OCI-LY7 (cell line): ENCODE measurements around the gene ADM2. TPM values are rescaled to one million over a fixed set of nuclear protein-coding genes. Genes with fewer than 3 reads are reported as not detected.

Experiments
- BruUV-seq: library from RNA; stranded (reverse); fragments of 400-500 nt; replicated peaks from 2 replicates; lab custom pipeline; 2021; lab: Mats Ljungman, UMichigan
- CTCF ChIA-PET: fragments of 300-600 bp; sonication (Branson Sonifier 250); formaldehyde crosslinking; loops from one replicate; lab custom pipeline; 2022; ENCODE audit warnings: antibody characterized with exemption; ENCODE audit not compliant: unreplicated experiment; lab: Charles Lee
- POLR2A ChIA-PET: fragments of 300-600 bp; sonication (Branson Sonifier 250); formaldehyde crosslinking; loops from one replicate; lab custom pipeline; 2022; ENCODE audit warnings: antibody characterized with exemption; lab: Charles Lee
- DNase-seq: peaks from one replicate; pipeline ENCODE4 v3.0.0-alpha.2; 2015; ENCODE audit warnings: low spot score
- H2AFZ ChIP-seq: fragments of 200-600 bp; sonication (generic), shearing (Covaris generic); 2 replicates; pipeline ENCODE4 v1.6.1; 2014; ENCODE audit warnings: mild to moderate bottlenecking, antibody characterized with exemption, low read length, moderate library complexity
- H3K27ac ChIP-seq: fragments of 200-600 bp; sonication (generic); 2 replicates; pipeline ENCODE4 v1.5.1; 2014; ENCODE audit warnings: mixed run types, low read depth, mild to moderate bottlenecking, moderate library complexity, low read length, inconsistent platforms; ENCODE audit not compliant: poor library complexity, severe bottlenecking
- H3K36me3 ChIP-seq: fragments of 200-600 bp; sonication (generic); 2 replicates; pipeline ENCODE4 v1.6.1; 2014; ENCODE audit warnings: mild to moderate bottlenecking, antibody characterized with exemption, low read length, moderate library complexity, mixed read lengths; ENCODE audit not compliant: insufficient read depth
- H3K4me1 ChIP-seq: fragments of 200-600 bp; sonication (generic); 2 replicates; pipeline ENCODE4 v1.5.1; 2014; ENCODE audit warnings: mild to moderate bottlenecking, low read length; ENCODE audit not compliant: insufficient read depth, poor library complexity, severe bottlenecking
- H3K4me2 ChIP-seq: fragments of 200-600 bp; sonication (generic); 2 replicates; pipeline ENCODE4 v1.6.1; 2014; ENCODE audit warnings: mild to moderate bottlenecking, low read length
- H3K4me3 ChIP-seq: fragments of 200-600 bp; sonication (generic); 2 replicates; pipeline ENCODE4 v1.5.1; 2014; ENCODE audit warnings: mild to moderate bottlenecking, low read depth, low read length; ENCODE audit not compliant: poor library complexity, severe bottlenecking
- H3K79me2 ChIP-seq: fragments of 200-600 bp; sonication (generic); 2 replicates; pipeline ENCODE4 v1.6.1; 2016; ENCODE audit warnings: low read depth, mild to moderate bottlenecking, low read length, moderate library complexity, mixed read lengths; ENCODE audit not compliant: insufficient read depth
- H3K9me2 ChIP-seq: fragments of 200-600 bp; sonication (generic); 2 replicates; pipeline ENCODE4 v1.6.1; 2016; ENCODE audit warnings: mild to moderate bottlenecking, low read length, mixed read lengths; ENCODE audit not compliant: insufficient read depth
- H3K9me3 ChIP-seq: fragments of 200-600 bp; sonication (generic); 2 replicates; pipeline ENCODE4 v1.6.1; 2014; ENCODE audit warnings: mild to moderate bottlenecking, mixed run types, low read length, mixed read lengths
- H4K20me1 ChIP-seq: fragments of 200-600 bp; sonication (generic); 2 replicates; pipeline ENCODE4 v1.6.1; 2014; ENCODE audit warnings: mild to moderate bottlenecking, antibody characterized with exemption, low read length, moderate library complexity, mixed read lengths; ENCODE audit not compliant: insufficient read depth
- EZH2phosphoT487 ChIP-seq: fragments of 200-600 bp; sonication (generic); IDR thresholded peaks from 2 replicates; pipeline ENCODE4 v1.6.1; 2018; ENCODE audit warnings: low read depth, borderline replicate concordance, mild to moderate bottlenecking, mixed run types, antibody characterized with exemption, low read length, moderate library complexity, mixed read lengths
- intact Hi-C: fragments of 100-400 bp; cut with micrococcal nuclease; formaldehyde crosslinking; loops from one replicate; pipeline ENCODE4 v1.10.0; 2022; ENCODE audit not compliant: unreplicated experiment
- total RNA-seq, 2 experiments: library from RNA; depleted of rRNA in 1 of 2; stranded (reverse); fragments of >200 nt in 1 of 2; shearing (Covaris generic) in 1 of 2; gene quantifications; 2 replicates each; pipeline ENCODE4 v1.2.3, GENCODE V29; 2014 to 2022
- TF ChIP-seq, protein P1 (sequence below): fragments of 200-600 bp; sonication (generic); conservative IDR thresholded peaks from 2 replicates; pipeline ENCODE4 v1.5.1; 2014; ENCODE audit warnings: mild to moderate bottlenecking, antibody characterized with exemption, low read length, moderate library complexity, mixed read lengths

ADM2 gene
- total RNA-seq, 2 experiments from 2014 or later = 4.3 to 7.9 TPM

DNA sequence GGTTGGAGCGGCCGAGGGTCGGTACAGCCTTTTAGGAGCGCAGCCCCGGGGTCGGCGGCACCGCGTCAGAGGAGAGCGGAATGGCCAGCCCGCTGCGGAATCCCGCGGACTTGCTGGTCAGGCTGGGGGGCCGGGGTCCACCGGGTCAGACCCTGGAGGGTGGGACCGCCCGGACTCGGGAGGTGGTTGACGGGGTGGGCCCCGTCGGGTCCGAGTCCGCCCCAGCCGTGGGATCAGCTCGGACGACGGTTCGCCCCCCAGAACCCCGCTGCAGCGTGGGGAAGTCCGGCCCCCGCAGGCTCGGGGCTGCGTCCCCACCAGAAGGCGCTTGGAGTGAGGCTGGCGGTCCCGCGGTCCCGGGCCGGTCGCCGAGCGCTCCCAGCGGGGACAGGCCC lies 301 bp upstream of the ADM2 start:
- Histone ChIP-seq H3K27ac (no peak overlapping the region), H3K9me2 (no peaks in the 10 kb centered on the region), H3K4me2 (peak overlapping the region; percentile 69; the same call in 1 of the 2 replicates), H3K4me1 (peaks cover 10% of the 10 kb centered on the region), H3K9me3 (no peaks in the 10 kb centered on the region), H3K4me3 (peak overlapping the region; percentile 68), H3K36me3 (no peaks in the 10 kb centered on the region), H2AFZ (no peak overlapping the region), H4K20me1 (no peaks in the 10 kb centered on the region), H3K79me2 (no peaks in the 10 kb centered on the region)
- BruUV-seq = no TSS peak
- ChIA-PET POLR2A (no interaction called here), CTCF (no interaction called here)
- TF ChIP-seq, protein P1, sequence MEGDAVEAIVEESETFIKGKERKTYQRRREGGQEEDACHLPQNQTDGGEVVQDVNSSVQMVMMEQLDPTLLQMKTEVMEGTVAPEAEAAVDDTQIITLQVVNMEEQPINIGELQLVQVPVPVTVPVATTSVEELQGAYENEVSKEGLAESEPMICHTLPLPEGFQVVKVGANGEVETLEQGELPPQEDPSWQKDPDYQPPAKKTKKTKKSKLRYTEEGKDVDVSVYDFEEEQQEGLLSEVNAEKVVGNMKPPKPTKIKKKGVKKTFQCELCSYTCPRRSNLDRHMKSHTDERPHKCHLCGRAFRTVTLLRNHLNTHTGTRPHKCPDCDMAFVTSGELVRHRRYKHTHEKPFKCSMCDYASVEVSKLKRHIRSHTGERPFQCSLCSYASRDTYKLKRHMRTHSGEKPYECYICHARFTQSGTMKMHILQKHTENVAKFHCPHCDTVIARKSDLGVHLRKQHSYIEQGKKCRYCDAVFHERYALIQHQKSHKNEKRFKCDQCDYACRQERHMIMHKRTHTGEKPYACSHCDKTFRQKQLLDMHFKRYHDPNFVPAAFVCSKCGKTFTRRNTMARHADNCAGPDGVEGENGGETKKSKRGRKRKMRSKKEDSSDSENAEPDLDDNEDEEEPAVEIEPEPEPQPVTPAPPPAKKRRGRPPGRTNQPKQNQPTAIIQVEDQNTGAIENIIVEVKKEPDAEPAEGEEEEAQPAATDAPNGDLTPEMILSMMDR = no peak
- no peak for TF ChIP-seq EZH2phosphoT487
- intact Hi-C loops = no loop called here
- DNase-seq = no peak

DNA sequence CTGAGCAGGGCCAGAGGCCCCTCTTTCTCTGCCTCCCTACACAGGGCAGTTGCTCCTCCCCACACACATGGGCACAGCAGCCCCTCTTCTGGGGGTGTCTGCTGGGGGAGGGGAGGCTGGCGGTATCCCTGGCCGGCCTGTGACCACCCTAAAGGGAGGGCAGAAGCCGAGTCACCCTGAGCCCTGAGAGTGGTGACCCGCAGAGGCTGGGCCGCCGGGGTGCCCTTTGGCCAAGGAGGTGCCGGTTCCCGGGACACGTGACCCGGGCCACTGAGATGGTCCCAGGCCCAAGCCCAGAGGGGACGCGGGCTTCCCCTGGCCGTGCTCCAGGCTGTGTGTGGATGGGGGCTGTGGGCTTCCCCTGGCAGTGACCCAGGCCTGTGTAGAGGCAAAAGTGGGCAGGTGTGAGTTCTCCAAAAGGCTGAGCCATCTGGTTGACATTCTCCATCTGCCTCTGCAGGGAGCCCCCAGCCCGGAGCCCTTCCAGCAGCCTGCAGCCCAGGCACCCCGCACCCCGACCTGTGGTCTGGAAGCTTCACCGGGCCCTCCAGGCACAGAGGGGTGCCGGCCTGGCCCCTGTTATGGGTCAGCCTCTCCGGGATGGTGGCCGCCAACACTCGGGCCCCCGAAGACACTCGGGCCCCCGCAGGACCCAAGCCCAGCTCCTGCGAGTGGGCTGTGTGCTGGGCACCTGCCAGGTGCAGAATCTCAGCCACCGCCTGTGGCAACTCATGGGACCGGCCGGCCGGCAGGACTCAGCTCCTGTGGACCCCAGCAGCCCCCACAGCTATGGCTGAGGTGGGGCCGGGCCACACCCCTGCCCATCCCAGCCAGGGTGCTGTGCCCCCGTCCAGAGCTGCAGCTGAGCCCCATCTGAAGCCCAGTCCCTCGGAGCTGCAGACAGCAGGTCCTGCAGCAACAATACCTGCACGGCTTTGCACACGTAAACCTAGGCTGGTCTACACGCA lies 1.0 kb downstream of the ADM2 start:
- no peak for TF ChIP-seq EZH2phosphoT487
- TF ChIP-seq, protein P1 = no peak
- Histone ChIP-seq H3K4me1 (peaks cover 10% of the 10 kb centered on the region), H3K79me2 (no peaks in the 10 kb centered on the region), H3K9me2 (no peaks in the 10 kb centered on the region), H4K20me1 (no peaks in the 10 kb centered on the region), H2AFZ (0 out of 2 replicates have a peak overlapping the region, but pooled peaks have one; percentile 10), H3K4me3 (peak overlapping the region; percentile 68), H3K27ac (no peak overlapping the region), H3K36me3 (no peaks in the 10 kb centered on the region), H3K4me2 (peak overlapping the region; percentile 69), H3K9me3 (no peaks in the 10 kb centered on the region)
- ChIA-PET POLR2A (no interaction called here), CTCF (no interaction called here)
- intact Hi-C loops = no loop called here
- no TSS peak for BruUV-seq
- DNase-seq = no peak

DNA sequence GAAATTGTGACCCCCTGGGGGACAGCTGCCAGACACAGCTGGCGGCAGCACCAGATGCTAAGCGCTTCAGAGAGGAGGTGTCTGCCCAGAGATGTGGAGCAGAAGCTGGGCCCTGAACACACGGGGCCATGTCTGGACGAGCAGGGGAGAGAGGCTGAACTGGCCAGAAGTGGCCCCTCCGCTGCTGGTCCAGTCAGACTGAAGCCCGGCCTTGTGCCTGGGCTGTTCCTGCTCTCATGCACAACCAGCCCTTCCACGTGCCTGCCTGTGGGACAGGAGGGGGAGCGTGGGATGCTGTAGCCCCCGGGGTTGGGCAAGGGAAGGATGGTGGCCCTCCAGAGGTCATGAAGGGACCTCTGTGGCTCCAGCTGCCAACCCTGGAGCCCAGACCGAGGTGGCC lies 1.8 kb downstream of the ADM2 start:
- no peak for DNase-seq
- Histone ChIP-seq H3K4me3 (no peak overlapping the region), H3K4me2 (no peak overlapping the region), H3K4me1 (peaks cover 10% of the 10 kb centered on the region), H3K79me2 (no peaks in the 10 kb centered on the region), H4K20me1 (no peaks in the 10 kb centered on the region), H3K36me3 (no peaks in the 10 kb centered on the region), H3K9me2 (no peaks in the 10 kb centered on the region), H3K27ac (no peak overlapping the region), H2AFZ (no peak overlapping the region), H3K9me3 (no peaks in the 10 kb centered on the region)
- TF ChIP-seq, protein P1 = no peak
- no peak for TF ChIP-seq EZH2phosphoT487
- ChIA-PET POLR2A (no interaction called here), CTCF (no interaction called here)
- no TSS peak for BruUV-seq
- intact Hi-C loops = no loop called here
